ENCODE results near the gene DDR2. TPM values are rescaled to one million over a fixed set of nuclear protein-coding genes. Genes with fewer than 3 reads are reported as not detected.

DDR2 gene
- total and polyA plus RNA-seq, 2 of the 4 experiments (the other 2 are of a cell fraction) = 66.1 to 245 TPM

- Histone ChIP-seq H3K9me3 (ENCODE audit: control insufficient read depth, insufficient read depth, low read length) (no peaks in the 10 kb centered on the region), H3K36me3 (ENCODE audit: control insufficient read depth, insufficient read depth, low read length) (peaks cover 13% of the 10 kb centered on the region), H3K4me3 (ENCODE audit: insufficient read depth, low read depth, low read length) (no peak overlapping the region), H3K23ac (ENCODE audit: low read depth, low read length) (no peak overlapping the region), H3K4me1 (ENCODE audit: control insufficient read depth, insufficient read depth, low read length) (peaks cover 20% of the 10 kb centered on the region), H3K27ac (ENCODE audit: insufficient read depth, low read length) (no peak overlapping the region), H3K14ac (replicated peaks; ENCODE audit: low read depth, low read length) (no peak overlapping the region), H2BK120ac (ENCODE audit: low read depth, low read length) (no peak overlapping the region), H2AFZ (replicated peaks; ENCODE audit: low read length, poor library complexity) (no peak overlapping the region), H3K27me3 (ENCODE audit: control insufficient read depth, insufficient read depth, low read length) (no peaks in the 10 kb centered on the region), H4K20me1 (ENCODE audit: insufficient read depth, low read length) (peaks cover 60% of the 10 kb centered on the region), H4K5ac (ENCODE audit: low read depth, low read length) (peak overlapping the region; percentile 20; the same call in 1 of the 2 replicates), H4K91ac (ENCODE audit: insufficient read depth, low read depth, low read length) (no peak overlapping the region), H2AK5ac (ENCODE audit: low read depth, low read length) (peak overlapping the region; percentile 46; the same call in 1 of the 2 replicates), H3K4me2 (ENCODE audit: low read depth, low read length) (peak overlapping the region; percentile 24; the same call in 1 of the 2 replicates), H3K56ac (ENCODE audit: extremely low read depth, insufficient read depth, low read length) (no peak overlapping the region), H3K79me1 (ENCODE audit: low read depth in 1 of 2, low read length in 2 of 2) (peaks cover 60 to 73% of the 10 kb centered on the region in 2 experiments), H4K8ac (ENCODE audit: low read depth in 2 of 2, low read length in 2 of 2) (no peak overlapping the region), H2BK15ac (ENCODE audit: low read depth, low read length) (no peak overlapping the region), H3K4ac (ENCODE audit: low read depth, low read length) (no peak overlapping the region), H2BK20ac (ENCODE audit: low read depth, low read length) (no peak overlapping the region), H3K18ac (ENCODE audit: low read depth, low read length) (no peak overlapping the region; the same call in 1 of the 2 replicates), H3K9ac (ENCODE audit: low read depth, low read length) (no peak overlapping the region), H2BK5ac (ENCODE audit: low read depth, low read length, poor library complexity, severe bottlenecking) (no peak overlapping the region), H2AK9ac (replicated peaks; ENCODE audit: low read depth, low read length, poor library complexity) (no peak overlapping the region), H3K9me1 (ENCODE audit: insufficient read depth, low read length) (peaks cover 29% of the 10 kb centered on the region)
- BruUV-seq (replicated peaks) = no TSS peak
- DNase-seq (no peak), ATAC-seq (ENCODE audit: low read depth) (no peak)
- no peak for TF ChIP-seq ELK1 (IDR thresholded peaks at IDR 0.05; ENCODE audit: borderline replicate concordance, low read depth, low read length)
- TF ChIP-seq SMC3 (IDR thresholded peaks at IDR 0.05; ENCODE audit: low read depth, low read length) = no peak
- TF ChIP-seq MAFK (IDR thresholded peaks at IDR 0.05; ENCODE audit: low read depth, low read length) = no peak
- no peak for TF ChIP-seq FOS (IDR thresholded peaks at IDR 0.05; ENCODE audit: low read depth, low read length)
- TF ChIP-seq CTCF (conservative IDR thresholded peaks at IDR 0.05; ENCODE audit: low read depth, low read length) = no peak
- ChIA-PET POLR2A (ENCODE audit: unreplicated experiment) (no interaction called here), CTCF (no interaction called here)
- in situ Hi-C loops (cut with MboI; ENCODE audit: low sequenced_read_pairs) = no loop called here
- WGBS, 2 experiments (ENCODE audit: extremely low coverage in 2 of 2, insufficient read length in 1 of 2) = 42% methylated on average over 1 of the region's 5 CpGs; no CpG with 5 or more reads in 1 of the 2 experiments
- dilution Hi-C loops (cut with HindIII; ENCODE audit: low sequenced_read_pairs, unreplicated experiment) = no loop called here
- intact Hi-C loops (cut with micrococcal nuclease) = no loop called here
Measured at GRCh38 chr1:162666006-162666645, 33.9 kb downstream of the DDR2 start.

All from IMR-90 (cell line).